ENCODE measurements around the gene FHIT. TPM values are rescaled to one million over a fixed set of nuclear protein-coding genes. Genes with fewer than 3 reads are reported as not detected.

FHIT gene
- total RNA-seq, 1 donor: 2.2 TPM

DNA sequence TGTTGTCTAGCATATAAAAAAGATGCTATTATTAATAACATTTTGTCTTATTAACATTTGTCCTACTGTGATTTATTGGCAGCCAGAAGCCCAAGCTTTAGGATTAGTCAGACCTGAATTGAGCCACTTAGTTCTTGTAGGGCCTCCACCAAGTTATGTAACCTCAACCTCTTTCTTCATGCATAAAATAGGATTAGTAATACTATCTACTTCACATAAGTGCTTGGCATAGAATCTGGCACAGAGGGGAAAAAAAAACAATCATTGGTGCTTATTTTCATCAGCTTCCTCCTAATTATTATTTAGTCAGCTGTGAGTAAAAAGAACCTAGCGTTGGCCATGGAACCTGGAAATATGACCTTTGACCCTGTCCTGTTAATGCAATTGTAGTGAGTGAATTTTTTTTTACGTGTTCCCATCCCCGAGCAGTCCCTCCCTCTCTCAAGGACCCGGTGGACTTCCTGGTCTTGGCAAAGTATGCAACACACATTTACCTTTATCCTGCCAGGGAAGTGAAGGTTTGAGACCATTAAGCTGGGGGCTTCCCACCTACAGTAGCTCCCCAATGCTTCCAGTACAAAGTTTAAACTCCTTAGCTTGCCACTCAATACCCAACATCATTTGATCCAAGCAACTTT lies 136.8 kb downstream of the FHIT start:
- DNase-seq (ENCODE audit: low read depth): no peak
- no peak for TF ChIP-seq CTCF (IDR thresholded peaks at IDR 0.05; ENCODE audit: insufficient read depth, low read depth, low read length)
- H3K4me3 ChIP-seq (ENCODE audit: low read depth, low read length): no peak overlapping the region

- TF ChIP-seq CTCF (IDR thresholded peaks at IDR 0.05; ENCODE audit: insufficient read depth, low read depth, low read length): no peak
- DNase-seq (ENCODE audit: low read depth): no peak
- no peak overlapping the region for H3K4me3 ChIP-seq (ENCODE audit: low read depth, low read length)
Measured at GRCh38 chr3:61111825-61112224, 139.4 kb downstream of the FHIT start.

GRCh38 chr3:61110576-61110975 lies 140.7 kb downstream of the FHIT start:
- H3K4me3 ChIP-seq (ENCODE audit: low read depth, low read length): no peak overlapping the region
- no peak for DNase-seq (ENCODE audit: low read depth)
- TF ChIP-seq CTCF (IDR thresholded peaks at IDR 0.05; ENCODE audit: insufficient read depth, low read depth, low read length): no peak

DNA sequence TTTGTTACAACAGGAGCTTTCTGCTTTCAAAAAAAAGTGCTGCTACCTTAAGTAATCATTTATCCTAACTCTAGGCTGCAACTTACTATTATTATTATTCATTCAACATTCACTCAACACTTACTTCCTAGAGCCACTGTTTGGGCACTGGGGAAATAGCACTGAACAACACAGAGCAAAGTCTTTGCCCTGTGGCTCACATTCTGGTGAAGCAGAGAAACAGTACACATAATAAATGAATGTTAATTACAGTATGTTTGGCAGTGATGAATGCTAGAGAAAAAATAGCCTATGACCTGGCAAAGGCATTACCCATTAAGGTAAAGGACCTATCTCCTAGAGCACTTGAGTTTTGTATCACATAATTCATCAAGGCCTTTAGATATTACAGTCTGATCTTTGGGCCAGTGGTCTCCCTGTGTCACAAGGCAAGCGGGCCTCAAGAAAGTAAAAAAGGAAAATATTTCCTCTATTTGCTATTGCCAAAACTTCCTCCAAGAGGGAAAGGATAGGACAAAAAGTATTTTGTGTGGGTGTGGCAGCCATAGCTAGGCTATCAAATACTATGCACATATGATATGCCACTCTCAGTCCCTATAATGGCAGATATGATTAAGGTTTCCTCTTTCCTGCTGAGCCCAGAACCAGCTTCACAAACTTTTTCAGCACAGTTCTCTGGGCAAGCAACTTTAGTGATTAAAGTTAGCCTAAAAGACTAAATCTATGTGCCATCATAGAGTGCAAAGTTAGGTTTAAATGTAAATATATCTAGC lies 142.8 kb downstream of the FHIT start:
- no peak for TF ChIP-seq CTCF (IDR thresholded peaks at IDR 0.05; ENCODE audit: insufficient read depth, low read depth, low read length)
- no peak for DNase-seq (ENCODE audit: low read depth)

GRCh38 chr3:61094608-61095007 lies 156.6 kb downstream of the FHIT start:
- no peak overlapping the region for H3K4me3 ChIP-seq (ENCODE audit: low read depth, low read length)
- no peak for DNase-seq (ENCODE audit: low read depth)
- TF ChIP-seq CTCF (IDR thresholded peaks at IDR 0.05; ENCODE audit: insufficient read depth, low read depth, low read length): no peak

More for the DNA sequence above, 142.8 kb downstream of the FHIT start:
- no peak overlapping the region for H3K4me3 ChIP-seq (ENCODE audit: low read depth, low read length)

DNA sequence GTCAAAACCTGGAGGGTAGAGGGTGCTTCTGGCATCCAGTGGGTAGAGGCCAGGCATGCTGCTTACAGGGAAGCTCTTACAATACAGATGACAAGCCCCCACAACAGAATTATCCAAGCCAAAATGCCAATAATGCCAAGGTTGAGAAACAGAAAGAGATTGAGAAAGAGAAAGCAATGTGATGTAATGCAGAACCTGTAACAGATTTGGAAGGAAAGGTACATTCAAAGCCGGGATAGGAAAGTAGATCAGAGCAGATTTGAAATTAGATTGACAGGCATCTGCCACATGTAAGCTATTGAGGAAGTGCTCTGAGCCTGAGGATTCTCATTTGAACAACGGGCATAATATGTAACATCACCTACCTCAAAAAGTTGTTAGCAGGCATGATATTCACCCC lies 157.9 kb downstream of the FHIT start:
- no peak for TF ChIP-seq CTCF (IDR thresholded peaks at IDR 0.05; ENCODE audit: insufficient read depth, low read depth, low read length)
- H3K4me3 ChIP-seq (ENCODE audit: low read depth, low read length): no peak overlapping the region
- DNase-seq (ENCODE audit: low read depth): no peak

All from fibroblast of villous mesenchyme (primary cell).